Tibial artery (tissue), 4 donors: ENCODE data around the gene WNK1.
A peak's percentile ranks its signal among the peaks of the same experiment; 100 is the strongest.
"Not testable (repeated sequence)": the region's sequence is repeated elsewhere in the genome, so short reads cannot be mapped to it uniquely, and the experiment has no call there.

Source experiments
- DNase-seq, 2 donors: peaks; one replicate each; pipeline ENCODE4 v3.0.0-alpha.2; 2019
- H3K27ac ChIP-seq, 2 donors: fragments of 200-600 bp; sonication (generic) in 1 of 2; 1 replicate in 1 of 2; 2 replicates in 1 of 2; pipeline ENCODE4 v1.5.1; 2018 to 2019; ENCODE audit warnings: mild to moderate bottlenecking in 1 of 2
- H3K27me3 ChIP-seq, 2 donors: fragments of 200-600 bp; sonication (generic) in 1 of 2; one replicate each; pipeline versions ENCODE4 v1.5.1 to v1.6.0; 2016 to 2019
- H3K36me3 ChIP-seq, 3 donors: fragments of 200-600 bp; sonication (generic) in 2 of 3; one replicate each; pipeline ENCODE4 v1.5.1; 2016 to 2019; ENCODE audit warnings: mild to moderate bottlenecking in 2 of 3
- H3K4me1 ChIP-seq, 4 donors: fragments of 200-600 bp; sonication (generic) in 2 of 4; 1 replicate in 3 of 4; 2 replicates in 1 of 4; pipeline ENCODE4 v1.5.1; 2016 to 2019
- H3K4me3 ChIP-seq, 2 donors: fragments of 200-600 bp; sonication (generic) in 1 of 2; 1 replicate in 1 of 2; 2 replicates in 1 of 2; pipeline ENCODE4 v1.5.1; 2018 to 2019; ENCODE audit warnings: mild to moderate bottlenecking in 2 of 2
- H3K9me3 ChIP-seq, 3 donors: fragments of 200-600 bp; sonication (generic) in 1 of 3; one replicate each; pipeline ENCODE4 v1.5.1; 2016 to 2019
- intact Hi-C: fragments of 100-400 bp; cut with DNase I; formaldehyde crosslinking; loops from one replicate; pipeline ENCODE4 v1.15.0; 2023; ENCODE audit warnings: low total_unique reads
- TF ChIP-seq, protein P1 (sequence below), 2 experiments: fragments of 200-600 bp in 1 of 2; fragments of 450-650 bp in 1 of 2; IDR thresholded peaks; one replicate each; pipeline ENCODE4 v1.5.1; 2017 to 2019; ENCODE audit warnings: antibody characterized with exemption in 2 of 2, mild to moderate bottlenecking in 1 of 2, moderate library complexity in 1 of 2

WNK1 gene

DNA sequence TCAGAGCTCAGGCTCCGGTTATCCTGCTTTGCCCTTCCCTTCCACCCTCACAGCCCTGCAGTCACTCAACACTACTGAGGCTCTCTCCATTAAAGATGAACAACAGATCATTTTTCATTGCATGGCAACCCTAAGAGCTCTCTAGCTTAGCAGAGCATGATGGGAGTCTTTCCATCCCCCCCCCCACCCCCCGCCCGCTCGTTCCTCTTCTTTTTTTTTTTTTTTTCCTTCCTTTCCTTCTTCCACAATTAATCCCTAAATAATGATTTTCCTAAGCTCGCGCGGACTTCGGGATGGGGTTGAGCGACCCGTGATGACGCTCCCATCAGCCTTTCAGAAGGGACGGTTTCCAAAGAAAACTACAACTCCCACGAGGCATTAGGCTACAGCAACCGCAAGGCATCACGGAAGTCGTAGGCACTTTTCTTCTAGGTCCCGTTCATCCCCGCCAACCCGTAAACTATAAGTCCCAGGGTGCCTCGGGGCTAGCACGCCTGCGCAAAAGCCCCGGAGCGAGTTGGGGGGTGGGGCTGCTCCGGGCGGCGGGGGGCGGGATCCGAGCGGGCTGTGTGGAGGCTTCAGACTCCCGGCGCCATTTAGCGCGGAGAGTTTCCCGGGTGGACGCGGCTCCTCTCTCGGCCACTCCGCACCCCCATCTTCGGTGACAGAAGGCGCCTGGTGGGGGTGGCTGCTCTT lies at the start of gene WNK1:
Gene WNK1 (plus strand): TSS at position 581 of the 696 bp plus-strand sequence. CDS start 987 bp downstream, outside the sequence.
- Histone ChIP-seq H3K4me1 (peaks cover 3 to 26% (median 11%) of the 10 kb centered on the region in 4 donors), H3K4me3 (peak within 1 kb of the TSS; percentile 92 to 94), H3K27me3 (no peaks in the 10 kb centered on the region), H3K9me3 (no peaks in the 10 kb centered on the region), H3K36me3 (no peaks in the 10 kb centered on the region), H3K27ac (peak within 1 kb of the TSS; percentile 98 to 100)
- peak; percentile 97 to 99 for DNase-seq
- intact Hi-C loops: loop anchor here (2.0 to 10.0 kb wide), 4 partner anchors 63 to 181 kb away; no protein-coding TSS in a partner anchor
- TF ChIP-seq, protein P1, sequence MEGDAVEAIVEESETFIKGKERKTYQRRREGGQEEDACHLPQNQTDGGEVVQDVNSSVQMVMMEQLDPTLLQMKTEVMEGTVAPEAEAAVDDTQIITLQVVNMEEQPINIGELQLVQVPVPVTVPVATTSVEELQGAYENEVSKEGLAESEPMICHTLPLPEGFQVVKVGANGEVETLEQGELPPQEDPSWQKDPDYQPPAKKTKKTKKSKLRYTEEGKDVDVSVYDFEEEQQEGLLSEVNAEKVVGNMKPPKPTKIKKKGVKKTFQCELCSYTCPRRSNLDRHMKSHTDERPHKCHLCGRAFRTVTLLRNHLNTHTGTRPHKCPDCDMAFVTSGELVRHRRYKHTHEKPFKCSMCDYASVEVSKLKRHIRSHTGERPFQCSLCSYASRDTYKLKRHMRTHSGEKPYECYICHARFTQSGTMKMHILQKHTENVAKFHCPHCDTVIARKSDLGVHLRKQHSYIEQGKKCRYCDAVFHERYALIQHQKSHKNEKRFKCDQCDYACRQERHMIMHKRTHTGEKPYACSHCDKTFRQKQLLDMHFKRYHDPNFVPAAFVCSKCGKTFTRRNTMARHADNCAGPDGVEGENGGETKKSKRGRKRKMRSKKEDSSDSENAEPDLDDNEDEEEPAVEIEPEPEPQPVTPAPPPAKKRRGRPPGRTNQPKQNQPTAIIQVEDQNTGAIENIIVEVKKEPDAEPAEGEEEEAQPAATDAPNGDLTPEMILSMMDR (IDR thresholded peaks at IDR 0.05): no peak

DNA sequence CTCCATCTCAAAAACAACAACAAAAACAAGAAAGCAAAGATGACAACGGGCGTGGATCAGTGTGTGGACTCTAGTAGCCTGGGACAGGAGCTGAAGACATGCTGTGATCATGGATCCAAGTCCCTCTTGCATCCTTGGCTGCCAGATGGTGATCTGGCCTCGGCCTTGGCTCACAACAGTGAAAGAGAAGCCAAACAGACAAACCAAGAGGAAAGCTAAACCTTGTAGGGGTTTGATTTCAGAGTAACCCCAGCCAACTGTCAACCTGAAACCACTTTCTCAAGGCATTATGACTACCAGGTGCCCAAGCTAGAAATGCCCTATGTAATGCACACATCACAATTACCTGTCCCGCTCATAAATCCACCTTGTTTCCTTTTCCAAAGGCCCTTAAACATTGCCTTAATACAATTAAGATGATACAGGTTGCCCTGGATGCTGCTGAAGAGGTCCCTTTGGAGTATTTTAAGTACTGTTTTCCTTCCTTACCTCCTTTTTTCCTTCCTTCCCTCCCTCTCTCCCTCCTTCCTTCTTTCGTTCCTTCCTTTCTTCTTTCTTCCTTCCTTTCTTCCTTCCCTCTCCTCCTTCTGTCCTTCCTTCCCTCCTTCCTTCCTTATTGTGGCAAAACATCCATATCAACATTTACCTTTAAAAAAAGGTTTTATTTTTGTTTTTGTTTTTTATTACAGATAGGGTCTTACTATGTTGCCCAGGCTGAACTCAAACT lies 47.7 kb upstream of the WNK1 start:
- Histone ChIP-seq H3K4me1 (no peaks in the 10 kb centered on the region), H3K4me3 (no peak overlapping the region), H3K27ac (no peak overlapping the region), H3K9me3 (no peaks in the 10 kb centered on the region), H3K27me3 (no peaks in the 10 kb centered on the region), H3K36me3 (no peaks in the 10 kb centered on the region)
- TF ChIP-seq, protein P1 (IDR thresholded peaks at IDR 0.05): no peak
- DNase-seq: no peak
- intact Hi-C loops: no loop called here

DNA sequence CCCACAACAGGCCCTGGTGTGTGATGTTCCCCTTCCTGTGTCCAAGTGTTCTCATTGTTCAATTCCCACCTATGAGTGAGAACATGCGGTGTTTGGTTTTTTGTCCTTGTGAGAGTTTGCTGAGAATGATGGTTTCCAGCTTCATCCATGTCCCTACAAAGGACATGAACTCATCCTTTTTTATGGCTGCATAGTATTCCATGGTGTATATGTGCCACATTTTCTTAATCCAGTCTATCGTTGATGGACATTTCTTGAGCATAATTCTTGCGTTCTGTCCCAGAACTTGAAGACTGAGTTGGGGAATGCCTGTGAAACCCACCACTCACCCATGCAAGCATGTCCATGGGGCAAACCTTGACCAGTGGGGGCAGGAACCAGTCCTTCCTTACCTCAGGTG lies 44.3 kb upstream of the WNK1 start:
- H3K36me3 ChIP-seq, H3K4me3 ChIP-seq, DNase-seq, intact Hi-C loops, H3K27me3 ChIP-seq, H3K9me3 ChIP-seq, H3K27ac ChIP-seq, H3K4me1 ChIP-seq: not testable (repeated sequence)

DNA sequence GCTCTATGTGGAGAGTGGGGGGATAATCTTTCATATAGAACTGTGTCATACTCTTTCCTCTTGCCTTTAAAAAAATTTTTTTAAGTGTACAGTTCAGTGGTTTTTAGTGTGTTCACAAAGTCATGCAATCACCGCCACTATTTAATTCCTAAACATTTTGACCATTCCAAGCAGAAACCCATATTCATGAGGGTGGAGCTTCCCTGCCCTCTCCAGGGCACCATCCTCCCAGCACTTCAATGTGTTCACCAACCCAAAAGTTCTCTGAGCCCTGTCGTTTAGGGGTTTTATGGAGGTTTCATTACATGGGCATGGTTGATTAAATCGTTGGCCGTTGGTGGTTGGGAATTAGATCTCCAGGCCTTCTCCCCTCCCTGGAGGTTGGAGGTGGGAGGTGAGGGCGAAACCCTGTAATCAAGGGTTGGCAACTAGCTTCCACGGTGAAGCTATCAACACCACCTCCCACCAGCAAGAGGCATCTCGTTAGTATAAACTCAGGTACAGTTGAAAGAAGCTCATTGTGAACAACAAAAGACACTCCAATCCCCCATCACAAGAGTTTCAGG lies 42.8 kb upstream of the WNK1 start:
- DNase-seq: no peak
- Histone ChIP-seq H3K27ac (no peak overlapping the region), H3K9me3 (no peaks in the 10 kb centered on the region), H3K36me3 (no peaks in the 10 kb centered on the region), H3K27me3 (no peaks in the 10 kb centered on the region), H3K4me3 (no peak overlapping the region), H3K4me1 (no peaks in the 10 kb centered on the region)
- intact Hi-C loops: no loop called here
- TF ChIP-seq, protein P1 (IDR thresholded peaks at IDR 0.05): no peak

DNA sequence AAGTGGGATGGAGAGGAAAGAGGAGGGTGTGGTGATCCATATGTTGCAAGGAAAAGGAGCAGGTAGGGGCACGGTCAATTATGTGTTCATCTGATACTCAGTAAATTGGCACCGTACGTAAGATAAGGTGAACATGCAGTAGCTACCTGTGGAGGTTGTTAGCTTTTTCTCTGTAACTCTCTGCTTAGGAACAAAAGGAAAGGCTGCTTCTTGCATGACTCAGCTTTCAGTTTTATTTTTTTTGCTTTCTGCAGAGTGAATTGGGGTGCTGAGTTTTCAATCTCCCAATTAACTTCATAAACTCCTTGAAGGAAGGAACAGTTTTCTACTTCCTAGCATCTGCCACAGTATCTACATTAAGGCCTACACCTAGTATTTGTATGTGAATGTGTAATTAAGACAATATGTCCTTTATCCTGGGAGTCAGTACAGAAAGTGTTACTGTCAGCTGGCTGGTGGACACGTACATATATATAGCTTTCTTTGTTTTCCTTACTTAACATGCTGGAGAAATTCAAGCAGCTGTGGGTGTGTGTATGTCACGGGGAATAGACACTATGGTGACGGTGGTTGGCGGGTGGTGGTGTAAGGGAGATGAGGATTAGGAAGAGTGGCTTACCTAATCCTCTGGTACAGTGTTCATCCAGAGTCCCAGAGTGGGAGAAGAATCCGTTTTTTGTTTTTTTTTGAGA lies 40.1 kb upstream of the WNK1 start:
- TF ChIP-seq, protein P1 (IDR thresholded peaks at IDR 0.05): no peak
- Histone ChIP-seq H3K36me3 (no peaks in the 10 kb centered on the region), H3K27ac (no peak overlapping the region), H3K4me3 (no peak overlapping the region), H3K27me3 (no peaks in the 10 kb centered on the region), H3K4me1 (no peaks in the 10 kb centered on the region), H3K9me3 (no peaks in the 10 kb centered on the region)
- DNase-seq: no peak
- intact Hi-C loops: no loop called here
